Forelimb muscle (tissue), 1 donor: Measurements from ENCODE around the gene ZNF433. TPM values are rescaled to one million over a fixed set of nuclear protein-coding genes. Genes with fewer than 3 reads are reported as not detected.
"Not testable (repeated sequence)": the region's sequence is repeated elsewhere in the genome, so short reads cannot be mapped to it uniquely, and the experiment has no call there.

ENCODE experiments used
- DNase-seq: peaks from one replicate; pipeline ENCODE4 v3.0.0-alpha.2; 2013; ENCODE audit warnings: low read depth
- polyA plus RNA-seq: library from polyadenylated mRNA; unstranded; fragments of 120-200 nt; gene quantifications from one replicate; pipeline ENCODE4 v1.2.1, GENCODE V29; 2013; ENCODE audit not compliant: insufficient read length

Gene ZNF433
- 4.3 TPM for polyA plus RNA-seq

DNA sequence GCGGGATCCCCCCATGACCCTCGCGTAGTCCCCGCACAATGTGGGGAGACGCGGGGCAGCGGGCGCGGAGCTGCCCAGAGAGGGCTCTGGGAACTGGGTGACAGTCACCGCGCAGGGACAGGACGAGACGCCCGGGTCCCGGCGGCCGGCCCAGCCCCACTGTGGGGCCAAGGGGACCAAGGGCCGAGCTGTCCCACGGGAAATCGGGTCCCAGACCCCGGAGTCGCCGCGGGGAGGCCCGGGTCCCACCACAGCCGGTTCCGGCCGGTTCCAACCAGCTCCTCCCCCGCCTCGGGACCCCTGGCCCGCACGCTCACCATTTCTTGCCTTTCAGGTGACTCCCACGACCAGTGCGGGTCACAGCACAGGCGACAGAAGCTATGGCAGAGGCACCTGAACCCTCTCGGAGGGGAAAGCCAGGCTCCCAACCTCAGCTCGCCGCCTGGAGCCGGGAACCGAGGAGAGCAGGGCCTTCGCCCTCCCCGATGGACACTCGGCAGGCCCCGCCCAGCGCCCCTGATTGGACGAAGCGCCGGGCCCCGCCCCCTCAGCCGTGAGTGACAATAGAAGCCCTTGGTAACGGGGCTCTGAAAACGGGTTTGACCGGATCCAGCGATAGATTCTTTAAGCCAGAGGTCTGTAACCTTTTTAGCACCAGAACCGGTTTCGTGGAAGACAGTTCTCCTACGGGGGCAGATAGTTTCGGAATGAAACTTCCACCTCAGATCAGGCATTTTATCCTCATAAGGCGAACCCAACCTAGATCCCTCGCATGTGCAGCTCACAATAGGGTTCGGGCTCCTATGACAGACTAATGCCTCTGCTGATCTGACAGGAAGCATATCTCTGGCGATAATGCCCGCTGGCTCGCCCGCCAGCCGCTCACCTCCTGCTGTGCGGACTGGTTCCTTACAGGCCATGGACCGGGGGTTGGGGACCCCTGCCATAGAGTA lies at the start of gene ZNF433:
Gene ZNF433 (minus strand): TSS at position 460 of the 953 bp plus-strand sequence. CDS start 140 bp downstream, at position 320.
- no peak for DNase-seq

DNA sequence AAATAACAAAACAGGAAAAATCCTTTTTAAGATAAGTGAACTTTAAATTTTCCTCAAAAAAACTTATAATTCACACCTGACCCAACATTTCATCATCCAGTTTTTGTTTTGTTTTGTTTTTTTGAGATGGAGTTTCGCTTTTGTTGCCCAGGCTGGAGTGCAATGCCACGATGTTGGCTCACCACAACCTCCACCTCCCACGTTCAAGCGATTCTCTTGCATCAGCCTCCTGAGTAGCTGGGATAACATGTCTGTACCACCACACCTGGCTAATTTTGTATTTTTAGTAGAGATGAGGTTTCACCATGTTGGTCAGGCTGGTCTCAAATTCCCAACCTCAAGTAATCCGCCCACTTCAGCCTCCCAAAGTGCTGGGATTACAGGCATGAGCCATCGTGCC lies 47.9 kb upstream of the ZNF433 start:
- not testable (repeated sequence) for DNase-seq

DNA sequence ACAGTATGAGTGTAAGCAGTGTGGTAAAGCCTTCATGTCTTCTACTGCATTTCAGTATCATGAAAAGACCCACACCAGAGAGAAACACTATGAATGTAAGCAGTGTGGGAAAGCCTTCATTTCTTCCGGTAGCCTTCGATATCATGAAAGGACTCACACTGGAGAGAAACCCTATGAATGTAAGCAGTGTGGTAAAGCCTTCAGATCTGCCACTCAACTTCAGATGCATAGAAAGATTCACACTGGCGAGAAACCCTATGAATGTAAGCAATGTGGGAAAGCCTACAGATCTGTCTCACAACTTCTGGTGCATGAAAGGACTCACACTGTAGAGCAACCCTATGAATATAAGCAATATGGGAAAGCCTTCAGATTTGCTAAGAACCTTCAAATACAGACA lies 41.9 kb upstream of the ZNF433 start:
- DNase-seq, result no peak

DNA sequence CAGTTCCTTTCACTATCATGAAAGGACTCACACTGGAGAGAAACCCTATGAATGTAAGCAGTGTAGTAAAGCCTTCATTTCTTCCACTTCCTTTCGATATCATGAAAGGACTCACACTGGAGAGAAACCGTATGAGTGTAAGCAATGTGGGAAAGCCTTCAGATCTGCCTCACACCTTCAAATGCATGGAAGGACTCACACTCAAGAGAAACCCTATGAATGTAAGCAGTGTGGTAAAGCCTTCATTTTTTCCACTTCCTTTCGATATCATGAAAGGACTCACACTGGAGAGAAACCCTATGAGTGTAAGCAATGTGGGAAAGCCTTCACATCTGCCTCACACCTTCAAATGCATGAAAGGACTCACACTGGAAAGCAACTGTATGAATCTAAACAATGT lies 40.9 kb upstream of the ZNF433 start:
- not testable (repeated sequence) for DNase-seq

DNA sequence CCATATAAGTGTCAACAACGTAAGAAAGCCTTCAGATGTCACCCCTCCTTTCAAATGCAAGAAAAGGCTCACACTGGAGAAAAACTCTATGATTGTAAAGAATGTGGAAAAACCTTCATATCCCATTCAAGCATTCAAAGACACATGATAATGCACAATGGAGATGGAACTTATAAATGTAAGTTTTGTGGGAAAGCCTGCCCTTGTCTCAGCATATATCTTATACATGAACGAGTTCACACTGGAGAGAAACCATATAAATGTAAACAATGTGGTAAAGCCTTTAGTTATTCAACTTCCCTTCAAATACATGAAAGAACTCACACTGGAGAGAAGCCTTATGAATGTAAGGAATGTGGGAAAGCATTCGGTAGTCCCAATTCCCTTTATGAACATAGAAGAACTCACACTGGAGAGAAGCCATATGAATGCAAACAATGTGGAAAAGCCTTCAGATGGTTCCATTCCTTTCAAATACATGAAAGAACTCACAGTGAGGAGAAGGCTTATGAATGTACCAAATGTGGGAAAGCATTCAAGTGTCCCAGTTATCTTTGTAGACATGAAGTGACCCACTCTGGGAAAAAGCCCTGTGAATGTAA lies 40.2 kb upstream of the ZNF433 start:
- no peak for DNase-seq

DNA sequence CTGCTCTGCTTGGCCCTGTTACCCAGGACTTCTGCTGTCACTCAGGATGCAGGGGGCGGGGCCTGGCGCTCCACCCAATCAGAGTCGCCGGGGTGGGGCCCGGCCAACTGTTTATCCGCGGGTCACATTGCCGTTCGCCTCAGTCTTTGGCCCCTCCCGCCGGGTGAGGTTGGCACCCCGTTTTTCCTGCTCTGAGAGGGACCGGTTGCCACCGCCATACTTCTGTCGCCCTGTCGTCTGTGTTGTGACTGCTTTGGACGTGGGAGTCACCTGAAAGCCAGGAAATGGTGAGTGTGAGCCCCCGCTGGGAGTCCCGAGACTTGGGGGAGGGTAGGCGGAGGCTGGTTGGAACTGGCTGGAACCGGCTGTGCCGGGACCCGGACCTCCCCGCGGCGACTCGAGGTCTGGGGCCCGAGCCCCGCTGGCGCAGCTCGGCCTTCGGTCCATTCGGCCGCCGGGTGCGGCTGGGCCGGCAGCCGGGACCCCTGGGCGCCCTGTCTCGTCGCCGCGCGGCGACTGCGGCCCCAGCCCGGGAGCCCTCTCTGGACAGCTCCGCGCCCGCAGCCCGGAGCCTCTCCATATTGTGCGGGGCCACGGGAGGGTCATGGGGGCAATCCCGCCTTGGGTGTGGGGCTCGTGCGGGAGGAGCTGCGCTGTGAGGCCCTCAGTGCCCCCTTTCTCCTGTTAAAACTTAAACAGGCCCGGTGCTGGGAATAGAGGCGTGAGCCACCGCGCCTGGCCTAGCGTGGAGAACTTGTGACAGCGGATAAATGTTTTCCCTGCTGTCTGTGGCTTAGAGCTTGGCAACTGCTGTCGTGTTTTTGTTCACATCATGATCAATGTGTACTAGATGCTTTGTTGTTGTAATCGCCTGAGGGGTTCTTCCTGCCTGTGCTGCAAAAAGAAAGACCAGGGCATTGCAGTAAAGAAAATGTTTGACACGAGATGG lies 29.4 kb upstream of the ZNF433 start, which contains the start of gene ZNF844:
Gene ZNF844 (plus strand): TSS at position 142 of the 949 bp plus-strand sequence. CDS start 143 bp downstream, at position 285.
- DNase-seq, result peak; percentile 68

DNA sequence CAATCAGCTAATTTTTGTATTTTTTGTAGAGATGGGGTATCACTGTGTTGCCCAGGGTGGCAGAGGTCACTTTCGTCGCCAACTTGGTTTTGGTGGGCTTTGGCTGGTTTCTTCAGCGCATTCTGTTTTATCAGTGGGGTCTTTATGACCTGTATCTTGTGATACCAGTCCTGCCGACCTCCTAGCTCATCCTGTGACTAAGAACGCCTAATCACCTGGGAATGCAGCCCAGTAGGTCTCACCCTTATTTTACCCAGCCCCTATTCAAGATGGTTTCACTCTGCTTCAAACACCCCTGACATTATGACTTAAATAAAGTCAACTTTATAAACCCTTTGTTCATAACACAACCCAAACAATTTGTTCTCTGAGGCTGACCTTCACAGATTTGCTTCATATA lies 20.3 kb upstream of the ZNF433 start:
- no peak for DNase-seq

DNA sequence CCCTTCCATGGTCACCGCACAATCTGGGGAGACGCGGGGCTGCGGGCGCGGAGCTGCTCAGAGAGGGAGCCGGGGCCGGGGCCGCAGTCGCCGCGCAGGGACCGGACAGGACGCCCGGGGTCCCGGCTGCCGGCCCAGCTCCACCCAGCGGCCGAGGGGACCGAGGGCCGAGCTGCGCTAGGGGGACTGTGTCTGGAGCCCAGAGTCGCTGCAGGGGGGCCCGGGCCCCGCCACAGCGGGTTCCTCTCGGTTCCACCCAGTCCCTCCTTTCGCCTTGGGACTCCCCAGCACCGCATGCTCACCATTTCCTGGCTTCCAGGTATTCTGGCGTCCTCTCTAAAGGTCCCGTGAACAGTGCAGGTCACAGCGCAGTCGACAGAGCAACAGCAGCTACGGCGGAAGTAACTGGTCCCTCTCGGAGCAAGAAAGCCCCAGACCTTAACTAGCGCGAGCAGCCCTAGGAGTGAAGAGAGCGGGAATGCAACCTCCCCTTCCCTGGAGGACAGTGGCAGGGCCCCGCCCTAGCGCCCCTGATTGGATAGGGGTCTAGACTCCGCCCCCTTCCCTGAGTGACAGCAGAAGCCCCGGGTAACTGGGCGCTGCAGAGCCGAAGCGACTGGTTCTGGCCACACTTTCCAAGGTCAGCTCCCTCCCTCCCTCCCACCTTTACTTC lies 17.2 kb upstream of the ZNF433 start, which contains the start of gene ZNF878:
Gene ZNF878 (minus strand): TSS at position 465 of the 673 bp plus-strand sequence. CDS start 160 bp downstream, at position 305.
- no peak for DNase-seq

DNA sequence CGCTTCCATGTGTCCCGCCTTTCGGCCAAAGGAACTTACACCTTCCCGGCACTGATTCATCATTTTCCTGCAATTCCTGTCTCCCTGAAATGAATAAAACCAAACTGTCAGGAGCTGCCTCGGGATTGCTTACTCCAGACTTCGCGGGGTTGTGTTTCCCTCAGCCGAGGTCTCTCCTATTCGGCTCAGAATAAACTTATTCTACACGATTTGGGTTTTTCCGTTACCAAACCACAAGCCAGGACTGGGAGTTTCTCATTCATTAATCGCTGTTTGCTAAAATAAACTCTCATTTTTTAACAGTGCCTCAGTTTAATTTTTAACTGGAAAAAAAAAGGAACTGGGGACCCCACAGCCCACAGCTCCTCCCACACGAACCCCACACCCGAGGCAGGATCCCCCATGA lies 16.6 kb upstream of the ZNF433 start:
- no peak for DNase-seq

DNA sequence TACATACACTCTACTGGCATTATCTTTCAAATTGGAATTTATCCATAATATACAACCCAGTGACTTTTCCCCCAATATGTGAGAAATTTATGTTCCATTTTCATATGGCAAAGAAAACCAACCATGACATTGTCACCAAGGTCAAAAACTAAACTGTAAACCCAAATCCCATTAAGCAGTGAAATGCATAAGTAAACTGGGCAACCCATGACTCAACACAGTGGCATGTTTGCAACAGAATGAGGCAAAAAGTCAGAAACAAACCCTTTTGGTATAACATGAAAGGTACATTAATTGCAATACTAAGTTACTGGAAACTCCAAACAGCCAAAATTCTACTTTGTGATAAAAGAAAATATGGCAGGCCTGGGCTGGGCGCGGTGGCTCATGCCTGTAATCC lies 12.4 kb upstream of the ZNF433 start:
- DNase-seq, result no peak

DNA sequence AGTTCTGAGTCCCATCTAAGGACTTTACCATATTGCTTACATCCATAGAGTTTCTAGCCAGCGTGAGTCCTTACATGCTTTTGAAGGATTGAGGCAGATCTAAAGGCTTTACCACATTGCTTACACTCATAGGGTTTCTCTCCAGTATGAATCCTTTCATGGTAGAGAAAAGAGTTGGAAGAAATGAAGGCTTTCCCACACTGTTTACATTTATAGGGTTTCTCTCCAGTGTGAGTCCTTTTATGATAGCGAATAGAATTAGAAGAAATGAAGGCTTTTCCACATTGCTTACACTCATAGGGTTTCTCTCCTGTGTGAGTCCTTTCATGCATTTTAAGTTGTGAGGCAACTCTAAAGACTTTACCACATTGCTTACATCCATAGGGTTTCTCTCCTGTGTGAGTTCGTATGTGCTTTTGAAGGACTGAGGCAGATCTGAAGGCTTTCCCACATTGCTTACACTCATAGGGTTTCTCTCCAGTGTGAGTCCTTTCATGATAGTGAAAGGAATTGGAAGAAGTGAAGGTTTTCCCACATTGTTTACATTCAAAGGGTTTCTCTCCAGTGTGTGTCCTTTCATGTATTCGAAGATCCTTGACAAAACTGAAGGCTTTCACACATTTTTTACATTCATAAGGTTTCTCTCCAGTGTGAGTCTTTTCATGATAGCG lies 8.4 kb upstream of the ZNF433 start:
- no peak for DNase-seq

DNA sequence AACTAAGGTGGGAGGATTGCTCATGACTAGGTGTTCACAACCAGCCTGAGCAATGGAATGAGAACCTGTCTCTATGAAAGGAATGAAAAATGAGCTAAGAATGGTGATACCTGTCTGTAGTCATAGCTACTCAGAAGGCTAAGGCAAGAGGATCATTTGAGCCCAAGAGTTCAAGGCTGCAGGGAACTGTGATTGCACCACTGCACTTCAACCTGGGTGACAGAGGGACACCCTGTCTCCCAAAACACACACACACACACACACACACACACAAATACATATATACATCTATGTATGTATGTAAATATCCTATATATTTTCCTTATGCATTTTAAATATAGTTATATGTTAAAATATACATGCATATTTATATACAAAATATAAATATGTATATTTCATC lies 7.4 kb upstream of the ZNF433 start:
- DNase-seq, result no peak

DNA sequence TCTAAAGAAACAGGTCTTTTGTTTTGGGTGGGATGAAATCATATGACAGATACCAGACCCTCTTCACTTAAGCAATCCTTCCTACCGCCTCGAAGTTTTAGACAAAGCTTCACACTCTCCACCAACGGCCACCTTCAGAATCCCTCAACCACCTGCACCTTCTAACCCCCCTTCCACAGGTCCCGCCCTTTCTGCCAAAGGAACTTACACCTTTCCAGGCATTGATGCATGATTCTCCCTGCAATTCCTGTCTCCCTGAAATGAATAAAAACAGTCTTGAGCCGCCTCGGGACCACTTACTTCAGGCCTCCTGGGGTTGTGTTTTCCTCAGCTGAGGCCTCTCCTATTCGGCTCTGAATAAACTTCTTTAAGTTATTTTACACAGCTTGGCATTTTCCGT lies 859 bp downstream of the ZNF433 start:
- DNase-seq, result no peak

DNA sequence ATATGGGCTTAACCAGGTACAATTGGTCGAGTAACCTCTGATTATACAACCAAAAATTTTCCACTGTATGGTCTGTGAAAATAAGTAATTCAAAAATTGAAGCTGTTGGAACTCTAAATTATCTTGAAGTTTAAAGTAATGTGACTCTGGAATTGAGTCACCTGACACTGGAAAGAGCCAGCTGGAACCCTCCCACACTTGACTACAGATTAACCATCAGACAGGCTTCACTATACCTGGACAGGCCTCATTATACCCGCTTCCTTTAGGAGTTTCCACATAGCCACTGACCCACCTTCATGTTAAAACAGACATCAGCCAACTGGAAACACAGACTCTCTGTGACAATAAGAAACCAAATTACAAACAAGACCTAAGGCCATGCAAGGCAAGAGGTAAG lies 1.3 kb downstream of the ZNF433 start:
- no peak for DNase-seq

DNA sequence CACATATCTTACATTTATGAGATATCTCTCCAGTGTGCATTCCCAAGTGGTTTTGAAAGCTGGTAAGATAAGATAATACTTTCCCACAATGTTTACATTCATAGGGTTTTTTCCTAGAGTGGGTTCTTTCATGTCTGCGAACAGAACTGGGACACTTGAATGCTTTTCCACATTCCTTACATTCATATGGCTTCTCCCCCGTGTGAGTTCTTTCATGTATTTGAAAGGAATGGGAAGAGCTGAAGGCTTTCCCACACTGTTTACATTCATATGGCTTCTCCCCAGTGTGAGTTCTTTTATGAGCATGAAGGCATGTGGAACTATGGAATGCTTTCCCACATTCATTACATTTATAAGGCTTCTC lies 19.7 kb downstream of the ZNF433 start:
- no peak for DNase-seq

DNA sequence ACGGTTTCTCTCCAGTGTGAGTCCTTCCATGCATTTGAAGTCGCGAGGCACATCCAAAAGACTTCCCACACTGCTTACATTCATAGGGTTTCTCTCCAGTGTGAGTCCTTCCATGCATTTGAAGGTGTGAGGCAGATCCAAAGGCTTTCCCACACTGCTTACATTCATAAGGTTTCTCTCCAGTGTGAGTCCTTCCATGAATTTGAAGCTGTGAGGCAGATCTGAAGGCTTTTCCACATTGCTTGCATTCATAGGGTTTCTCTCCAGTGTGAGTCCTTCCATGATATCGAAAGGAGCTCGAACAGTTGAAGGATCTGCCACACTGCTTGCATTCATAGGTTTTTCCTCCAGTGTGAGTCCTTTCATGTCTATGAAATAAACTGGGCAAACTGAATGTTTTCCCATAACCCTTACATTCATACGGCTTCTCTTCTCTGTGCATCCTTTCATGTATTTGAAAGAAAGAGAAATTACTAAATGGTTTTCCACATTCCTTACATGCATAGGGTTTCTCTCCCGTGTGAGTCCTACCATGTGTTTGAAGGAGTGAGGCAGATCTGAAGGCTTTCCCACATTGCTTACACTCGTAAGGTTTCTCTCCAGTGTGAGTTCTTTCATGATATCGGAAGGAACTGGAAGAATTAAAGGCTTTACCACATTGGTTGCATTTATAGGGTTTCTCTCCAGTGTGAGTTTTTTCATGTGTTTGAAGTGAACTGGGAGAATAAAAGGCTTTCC lies 20.3 kb downstream of the ZNF433 start:
- DNase-seq, result no peak

DNA sequence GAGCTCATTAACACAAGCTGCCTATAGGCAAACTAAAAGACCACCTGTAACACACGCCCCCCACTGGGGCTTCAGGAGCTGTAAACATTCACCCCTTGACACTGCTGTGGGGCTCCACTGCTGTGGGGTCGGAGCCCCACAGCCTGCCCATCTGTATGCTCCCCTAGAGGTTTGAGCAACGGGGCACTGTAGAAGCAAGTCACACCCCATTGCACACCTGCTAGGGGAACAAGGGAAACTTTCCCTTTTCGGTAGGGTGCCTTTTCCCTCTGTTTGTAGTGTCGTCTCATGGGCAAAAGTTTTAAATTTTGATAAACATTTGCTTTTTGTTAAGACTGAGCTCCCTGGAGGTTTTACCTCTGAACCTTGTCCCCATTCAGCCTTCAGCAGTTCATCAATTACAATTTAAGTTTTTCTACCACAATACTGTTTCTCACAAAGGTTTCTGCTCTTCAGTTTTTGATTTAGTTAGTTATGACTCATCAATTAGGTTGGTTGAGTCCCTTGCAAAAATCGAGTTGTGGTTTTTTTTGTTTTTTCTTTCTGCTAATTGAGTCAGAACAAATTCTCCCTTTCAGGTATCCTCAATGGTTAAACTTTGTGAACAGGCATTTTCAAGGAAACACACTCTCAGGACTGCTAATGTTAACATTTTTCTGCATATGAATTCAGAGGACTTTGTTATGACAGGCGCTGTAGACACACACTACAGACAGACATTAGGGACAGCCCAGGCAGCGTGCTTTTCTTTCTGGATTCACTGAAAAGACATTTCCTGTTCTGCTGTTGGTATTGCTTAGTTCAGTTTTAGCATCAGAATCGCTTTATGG lies 35.1 kb downstream of the ZNF433 start:
- DNase-seq, result no peak

DNA sequence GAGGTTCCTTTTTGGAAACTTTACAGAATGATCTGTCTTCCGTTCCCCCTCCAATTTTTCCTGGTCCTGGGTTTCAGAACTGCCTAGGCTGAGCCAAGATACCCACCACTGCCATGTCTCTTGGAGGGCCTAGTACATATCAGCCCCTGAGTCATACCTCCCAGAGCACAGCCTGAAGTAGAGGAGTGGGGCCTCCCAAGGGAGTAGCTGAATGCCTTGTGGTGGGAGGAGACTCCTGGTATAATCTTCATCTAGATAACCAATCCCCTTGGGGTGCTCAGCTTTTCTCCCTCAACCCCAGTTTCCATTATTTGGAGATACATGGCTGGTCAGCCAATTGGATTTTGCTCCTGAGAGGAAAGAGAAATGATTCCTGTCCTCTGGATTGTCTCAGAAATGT lies 40.3 kb downstream of the ZNF433 start:
- no peak for DNase-seq

DNA sequence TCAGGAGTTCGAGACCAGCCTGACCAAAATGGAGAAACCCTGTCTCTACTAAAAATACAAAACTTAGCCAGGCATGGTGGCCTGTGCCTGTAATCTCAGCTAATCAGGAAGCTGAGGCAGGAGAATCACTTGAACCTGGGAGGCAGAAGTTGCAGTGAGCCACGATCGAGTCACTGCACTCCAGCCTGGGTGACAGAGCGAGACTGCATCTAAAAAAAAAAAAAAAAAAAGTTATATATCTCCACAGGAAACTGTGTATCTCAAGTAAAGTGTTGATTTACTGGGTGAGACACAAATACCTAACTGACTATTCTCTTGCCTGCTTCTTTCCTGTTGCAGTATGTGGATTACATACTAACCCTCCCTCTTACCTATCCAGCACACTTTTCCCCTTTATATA lies 43.6 kb downstream of the ZNF433 start:
- not testable (repeated sequence) for DNase-seq
